Stomach smooth muscle (tissue), 2 donors: ENCODE results near the gene RUNX1.
"Not testable (repeated sequence)": the region's sequence is repeated elsewhere in the genome, so short reads cannot be mapped to it uniquely, and the experiment has no call there.

Experiments
- H3K27ac ChIP-seq: one replicate; pipeline ENCODE4 v1.7.0; 2013; ENCODE audit warnings: mild to moderate bottlenecking, low read length, inconsistent platforms
- H3K27me3 ChIP-seq, 2 donors: one replicate each; pipeline ENCODE4 v1.7.0; 2013; ENCODE audit warnings: low read length in 2 of 2; ENCODE audit not compliant: insufficient read depth in 2 of 2, control insufficient read depth in 1 of 2
- H3K36me3 ChIP-seq, 2 donors: one replicate each; pipeline ENCODE4 v1.7.0; 2013; ENCODE audit warnings: low read length in 2 of 2; ENCODE audit not compliant: control insufficient read depth in 2 of 2, insufficient read depth in 2 of 2
- H3K4me1 ChIP-seq: one replicate; pipeline ENCODE4 v1.7.0; 2013; ENCODE audit warnings: low read length; ENCODE audit not compliant: control insufficient read depth, insufficient read depth
- H3K4me3 ChIP-seq, 2 donors: one replicate each; pipeline ENCODE4 v1.7.0; 2013; ENCODE audit warnings: low read length in 2 of 2
- H3K9ac ChIP-seq, 2 donors: one replicate each; pipeline ENCODE4 v1.7.0; 2013; ENCODE audit warnings: low read length in 2 of 2, mild to moderate bottlenecking in 1 of 2
- H3K9me3 ChIP-seq, 2 donors: one replicate each; pipeline ENCODE4 v1.7.0; 2013; ENCODE audit warnings: low read length in 2 of 2; ENCODE audit not compliant: control insufficient read depth in 2 of 2
- donor health status: healthy.
- donor health status: Pancreatic carcinoma.

RUNX1 gene

GRCh38 chr21:34958040-34958439, 91.1 kb downstream of the RUNX1 start:
- Histone ChIP-seq H3K36me3 (no peaks in the 10 kb centered on the region), H3K9ac (no peak overlapping the region), H3K27me3 (no peaks in the 10 kb centered on the region), H3K9me3 (peaks cover 0 to 4% of the 10 kb centered on the region in 2 donors), H3K27ac (no peak overlapping the region), H3K4me3 (no peak overlapping the region), H3K4me1 (no peaks in the 10 kb centered on the region)

GRCh38 chr21:34956416-34957316, 92.4 kb downstream of the RUNX1 start:
- Histone ChIP-seq H3K27ac (no peak overlapping the region), H3K9me3 (peaks cover 0 to 4% of the 10 kb centered on the region in 2 donors), H3K9ac (no peak overlapping the region), H3K4me1 (no peaks in the 10 kb centered on the region), H3K36me3 (no peaks in the 10 kb centered on the region), H3K4me3 (no peak overlapping the region), H3K27me3 (no peaks in the 10 kb centered on the region)

- no peaks in the 10 kb centered on the region for H3K36me3 ChIP-seq
- H3K4me1 ChIP-seq, result no peaks in the 10 kb centered on the region
- no peaks in the 10 kb centered on the region for H3K27me3 ChIP-seq
These were observed 95.2 kb downstream of the RUNX1 start for GRCh38 chr21:34953950-34954349.

GRCh38 chr21:34952701-34953100, 96.4 kb downstream of the RUNX1 start:
- no peaks in the 10 kb centered on the region for H3K4me1 ChIP-seq
- no peak overlapping the region for H3K9ac ChIP-seq
- no peak overlapping the region for H3K27ac ChIP-seq
- peaks cover 0 to 4% of the 10 kb centered on the region in 2 donors for H3K9me3 ChIP-seq
- no peaks in the 10 kb centered on the region for H3K36me3 ChIP-seq
- no peak overlapping the region for H3K4me3 ChIP-seq
- no peaks in the 10 kb centered on the region for H3K27me3 ChIP-seq

More at GRCh38 chr21:34953950-34954349, 95.2 kb downstream of the RUNX1 start:
- H3K9ac ChIP-seq, result no peak overlapping the region
- peaks cover 0 to 4% of the 10 kb centered on the region in 2 donors for H3K9me3 ChIP-seq
- H3K27ac ChIP-seq, result no peak overlapping the region
- H3K4me3 ChIP-seq, result no peak overlapping the region

GRCh38 chr21:34951868-34952267, 97.2 kb downstream of the RUNX1 start:
- H3K4me3 ChIP-seq, H3K4me1 ChIP-seq, H3K36me3 ChIP-seq, H3K27ac ChIP-seq, H3K9ac ChIP-seq, H3K9me3 ChIP-seq, H3K27me3 ChIP-seq: not testable (repeated sequence)

GRCh38 chr21:34950980-34951379, 98.1 kb downstream of the RUNX1 start:
- Histone ChIP-seq H3K27ac (no peak overlapping the region), H3K4me3 (no peak overlapping the region), H3K27me3 (no peaks in the 10 kb centered on the region), H3K9me3 (no peaks in the 10 kb centered on the region), H3K4me1 (no peaks in the 10 kb centered on the region), H3K36me3 (no peaks in the 10 kb centered on the region), H3K9ac (no peak overlapping the region)

- Histone ChIP-seq H3K27me3 (no peaks in the 10 kb centered on the region), H3K36me3 (no peaks in the 10 kb centered on the region), H3K4me3 (no peak overlapping the region), H3K9ac (no peak overlapping the region), H3K9me3 (no peaks in the 10 kb centered on the region), H3K27ac (no peak overlapping the region), H3K4me1 (no peaks in the 10 kb centered on the region)
These were observed 99.6 kb downstream of the RUNX1 start for GRCh38 chr21:34949499-34949898.

- no peaks in the 10 kb centered on the region for H3K27me3 ChIP-seq
- H3K36me3 ChIP-seq, result no peaks in the 10 kb centered on the region
- no peak overlapping the region for H3K9ac ChIP-seq
- H3K4me1 ChIP-seq, result no peaks in the 10 kb centered on the region
- no peaks in the 10 kb centered on the region for H3K9me3 ChIP-seq
- H3K27ac ChIP-seq, result no peak overlapping the region
- no peak overlapping the region for H3K4me3 ChIP-seq
These were observed 100.1 kb downstream of the RUNX1 start for GRCh38 chr21:34949030-34949429.

- H3K27me3 ChIP-seq, result no peaks in the 10 kb centered on the region
- no peaks in the 10 kb centered on the region for H3K4me1 ChIP-seq
- no peak overlapping the region for H3K4me3 ChIP-seq
- H3K27ac ChIP-seq, result no peak overlapping the region
- no peaks in the 10 kb centered on the region for H3K36me3 ChIP-seq
- H3K9ac ChIP-seq, result no peak overlapping the region
- no peaks in the 10 kb centered on the region for H3K9me3 ChIP-seq
These were observed 100.9 kb downstream of the RUNX1 start for GRCh38 chr21:34948157-34948556.

- Histone ChIP-seq H3K36me3 (no peaks in the 10 kb centered on the region), H3K4me1 (no peaks in the 10 kb centered on the region), H3K4me3 (no peak overlapping the region), H3K9ac (no peak overlapping the region), H3K27ac (no peak overlapping the region), H3K27me3 (no peaks in the 10 kb centered on the region), H3K9me3 (no peaks in the 10 kb centered on the region)
These were observed 102.1 kb downstream of the RUNX1 start for GRCh38 chr21:34946916-34947534.

GRCh38 chr21:34946385-34946840, 102.7 kb downstream of the RUNX1 start:
- H3K27me3 ChIP-seq, result no peaks in the 10 kb centered on the region
- no peaks in the 10 kb centered on the region for H3K4me1 ChIP-seq
- H3K36me3 ChIP-seq, result no peaks in the 10 kb centered on the region
- H3K27ac ChIP-seq, result no peak overlapping the region
- no peak overlapping the region for H3K4me3 ChIP-seq
- H3K9ac ChIP-seq, result no peak overlapping the region
- H3K9me3 ChIP-seq, result no peaks in the 10 kb centered on the region
